Adipocyte (in vitro differentiated cells): ENCODE data around the gene ZFP1.
"Not testable (repeated sequence)": the region's sequence is repeated elsewhere in the genome, so short reads cannot be mapped to it uniquely, and the experiment has no call there.

Experiments used
- DNase-seq: peaks from one replicate; pipeline ENCODE4 v3.0.0-alpha.2; 2015; ENCODE audit warnings: low read depth
- H3K27me3 ChIP-seq: replicated peaks from 2 replicates; pipeline ENCODE4 v1.7.0; 2013; ENCODE audit warnings: mild to moderate bottlenecking, low read length, moderate library complexity; ENCODE audit not compliant: control insufficient read depth, insufficient read depth
- H3K36me3 ChIP-seq: 2 replicates; pipeline ENCODE4 v1.7.0; 2013; ENCODE audit warnings: low read length, mild to moderate bottlenecking, moderate library complexity; ENCODE audit not compliant: control insufficient read depth, insufficient read depth, severe bottlenecking
- H3K4me1 ChIP-seq: 2 replicates; pipeline ENCODE4 v1.7.0; 2013; ENCODE audit warnings: mild to moderate bottlenecking, low read length, moderate library complexity; ENCODE audit not compliant: control insufficient read depth, insufficient read depth
- H3K4me3 ChIP-seq: 2 replicates; pipeline ENCODE4 v1.7.0; 2013; ENCODE audit warnings: mild to moderate bottlenecking, low read length, moderate library complexity
- H3K9ac ChIP-seq: 2 replicates; pipeline ENCODE4 v1.7.0; 2013; ENCODE audit warnings: mild to moderate bottlenecking, low read length, moderate library complexity
- H3K9me3 ChIP-seq: 2 replicates; pipeline ENCODE4 v1.7.0; 2013; ENCODE audit warnings: mild to moderate bottlenecking, low read length, moderate library complexity; ENCODE audit not compliant: control insufficient read depth

ZFP1 gene

DNA sequence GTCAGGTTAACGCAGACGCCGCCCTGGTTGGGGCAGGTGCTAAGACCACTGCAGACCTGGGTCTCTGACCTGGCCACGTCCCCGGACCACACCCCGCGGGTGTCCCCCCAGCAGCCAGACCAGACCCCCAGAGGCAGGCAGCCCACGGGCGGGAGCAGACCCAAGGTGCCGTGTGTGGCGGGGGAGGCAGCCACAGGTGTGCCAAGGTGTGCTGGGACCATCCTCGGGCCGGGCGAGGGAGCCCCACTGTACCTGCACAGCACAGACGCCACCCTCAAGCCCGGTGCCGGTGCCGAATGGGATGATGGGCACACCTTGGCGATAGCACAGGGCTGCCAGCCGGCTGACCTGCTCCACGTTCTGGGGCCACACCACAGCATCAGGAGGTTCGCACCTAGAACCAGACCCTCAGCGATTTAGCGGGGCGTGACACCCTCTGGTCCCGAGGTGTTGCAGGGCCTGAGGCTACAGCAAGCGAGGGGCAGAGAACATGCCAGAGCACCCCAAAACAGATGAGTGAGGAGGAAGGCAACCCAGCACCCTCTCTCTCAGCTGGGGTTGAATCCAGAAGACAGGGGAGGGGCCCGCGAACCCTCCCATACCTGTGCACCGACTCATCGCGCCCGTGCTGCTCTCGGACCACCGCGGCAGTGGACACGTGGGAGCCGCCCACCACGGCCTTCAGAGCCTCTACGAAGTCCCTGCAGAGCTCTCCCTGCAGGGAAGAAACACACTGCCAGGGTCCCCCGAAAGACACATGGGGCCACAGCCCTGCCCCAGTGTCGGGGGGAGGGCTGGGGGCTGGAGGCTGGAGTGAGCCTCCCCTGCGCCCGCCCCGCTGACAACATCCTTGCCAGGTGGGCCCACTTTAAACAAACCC is 33.1 kb upstream of the ZFP1 start:
- H3K36me3 ChIP-seq, result no peaks in the 10 kb centered on the region
- H3K4me1 ChIP-seq, result peaks cover 13% of the 10 kb centered on the region
- peak overlapping the region; percentile 86 for H3K4me3 ChIP-seq
- no peak overlapping the region for H3K9ac ChIP-seq
- peaks cover 3% of the 10 kb centered on the region for H3K27me3 ChIP-seq
- H3K9me3 ChIP-seq, result no peaks in the 10 kb centered on the region
- DNase-seq, result no peak

DNA sequence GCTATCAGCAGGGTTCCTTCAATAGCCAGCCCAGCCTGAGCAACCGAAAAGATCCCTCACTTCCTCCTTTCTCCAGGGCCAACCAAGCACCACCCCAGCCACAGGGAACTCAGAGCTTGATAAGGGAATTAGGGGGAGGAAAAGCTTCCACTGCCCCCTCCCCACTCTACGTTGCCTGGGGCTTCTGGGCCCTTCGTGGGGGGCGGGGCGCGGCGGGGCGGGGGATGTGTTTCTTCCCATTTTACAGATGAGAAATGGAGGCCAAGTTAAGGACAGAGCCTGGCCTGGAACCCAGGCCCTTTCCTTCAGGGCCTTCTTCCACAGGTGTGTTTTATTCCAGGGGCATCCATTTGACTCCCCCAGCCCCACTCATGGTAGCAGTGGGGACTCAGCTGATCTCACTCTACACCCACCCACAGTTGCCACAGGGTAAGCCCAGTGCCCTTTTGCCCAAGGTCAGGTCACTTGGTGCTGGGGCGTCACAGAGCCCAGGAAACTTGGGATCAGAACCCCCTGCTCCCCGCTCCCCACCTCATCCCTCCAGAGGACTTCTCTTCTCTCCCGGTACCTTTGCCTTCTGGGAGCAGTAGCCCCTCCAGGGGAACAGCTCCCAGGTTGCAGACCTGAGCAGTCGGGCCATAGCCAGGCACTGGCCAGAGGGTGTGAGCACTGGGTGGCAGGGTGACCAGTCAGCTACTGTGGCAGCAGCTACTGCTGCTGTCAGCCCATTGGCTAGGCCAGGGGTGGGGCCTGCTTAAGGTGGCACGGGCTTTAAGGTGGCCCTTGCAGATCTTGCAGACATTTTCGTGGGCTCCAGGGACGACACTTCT is 32.0 kb upstream of the ZFP1 start, which contains the start of gene LDHD:
Gene LDHD (minus strand): TSS at position 700 of the 830 bp plus-strand sequence. CDS start 60 bp downstream, at position 640.
- no peak for DNase-seq
- Histone ChIP-seq H3K4me3 (peak within 1 kb of the TSS; percentile 86), H3K9ac (peak within 1 kb of the TSS; percentile 80), H3K9me3 (peaks cover 4% of the 10 kb centered on the region), H3K27me3 (peaks cover 3% of the 10 kb centered on the region), H3K4me1 (peaks cover 4% of the 10 kb centered on the region), H3K36me3 (no peaks in the 10 kb centered on the region)

DNA sequence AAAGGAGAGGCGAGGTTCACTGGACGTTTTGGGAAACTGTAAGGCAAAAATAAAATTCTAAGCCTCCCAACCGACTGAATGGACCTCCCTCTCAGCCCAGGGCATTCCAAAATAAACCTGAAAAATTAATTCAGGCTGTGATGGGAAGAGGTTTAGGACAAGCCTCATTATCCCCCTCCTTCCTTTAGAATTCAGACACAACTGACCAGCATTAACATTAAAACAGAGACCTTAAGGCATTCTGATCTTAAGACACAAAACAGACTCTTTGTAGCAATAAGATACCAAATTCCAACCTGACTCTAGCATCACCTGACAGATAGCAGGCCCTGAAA is 31.4 kb upstream of the ZFP1 start:
- peaks cover 10% of the 10 kb centered on the region for H3K9me3 ChIP-seq
- peak overlapping the region; percentile 86 for H3K4me3 ChIP-seq
- no peaks in the 10 kb centered on the region for H3K36me3 ChIP-seq
- H3K4me1 ChIP-seq, result peaks cover 4% of the 10 kb centered on the region
- no peak for DNase-seq
- no peak overlapping the region for H3K9ac ChIP-seq
- peaks cover 3% of the 10 kb centered on the region for H3K27me3 ChIP-seq

DNA sequence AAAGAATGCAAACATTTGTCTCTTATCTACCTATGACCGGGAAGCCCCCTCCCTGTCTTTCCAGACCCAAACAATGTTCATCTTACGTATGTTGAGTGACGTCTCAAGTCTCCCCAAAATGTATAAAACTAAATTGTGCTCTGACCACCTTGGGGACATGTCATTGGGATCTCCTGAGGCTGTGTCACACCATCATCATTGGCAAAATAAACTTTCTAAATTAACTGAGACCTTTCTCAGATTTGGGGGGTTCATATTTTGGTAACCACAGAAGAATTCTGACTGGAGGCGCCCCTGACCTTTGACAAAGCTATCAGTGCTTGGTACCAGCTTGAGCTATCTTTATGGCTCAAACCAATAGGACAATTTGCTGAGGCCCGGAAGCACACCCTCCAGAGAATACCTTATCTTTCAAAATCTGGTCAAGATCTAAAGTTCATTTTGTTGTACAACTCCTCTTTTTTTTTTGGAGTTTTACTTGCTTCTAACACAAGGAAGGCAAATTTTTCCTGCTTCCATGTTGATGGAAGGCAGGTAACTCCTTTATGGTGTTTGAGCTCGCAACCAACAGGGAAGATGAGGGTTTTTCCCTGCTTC is 29.3 kb upstream of the ZFP1 start:
- Histone ChIP-seq H3K4me1 (peaks cover 4% of the 10 kb centered on the region), H3K36me3 (no peaks in the 10 kb centered on the region), H3K4me3 (no peak overlapping the region), H3K27me3 (peaks cover 3% of the 10 kb centered on the region), H3K9ac (no peak overlapping the region), H3K9me3 (peaks cover 19% of the 10 kb centered on the region)
- no peak for DNase-seq

DNA sequence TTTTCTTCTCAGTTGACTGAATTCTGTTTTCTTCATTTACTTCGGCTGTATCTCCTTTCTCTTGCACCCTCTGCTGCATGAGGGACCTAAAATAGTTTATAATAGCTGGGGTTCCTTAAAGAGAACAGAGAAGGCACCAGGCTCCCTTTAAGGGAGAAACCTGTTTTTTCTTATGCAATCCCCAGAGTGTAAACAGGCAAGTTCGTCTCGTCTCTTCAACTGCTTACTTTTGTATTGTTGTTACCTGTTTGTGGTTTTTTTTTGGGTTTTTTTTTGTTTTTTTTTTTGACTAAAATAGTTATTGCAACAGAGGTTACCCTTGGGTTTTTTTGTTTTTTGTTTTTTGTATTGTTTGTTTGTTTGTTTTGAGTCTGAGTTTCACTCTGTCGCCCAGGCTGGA is 28.1 kb upstream of the ZFP1 start:
- Histone ChIP-seq H3K4me1 (peaks cover 4% of the 10 kb centered on the region), H3K9me3 (peaks cover 19% of the 10 kb centered on the region), H3K27me3 (peaks cover 3% of the 10 kb centered on the region), H3K36me3 (no peaks in the 10 kb centered on the region), H3K4me3 (no peak overlapping the region), H3K9ac (no peak overlapping the region)
- no peak for DNase-seq

DNA sequence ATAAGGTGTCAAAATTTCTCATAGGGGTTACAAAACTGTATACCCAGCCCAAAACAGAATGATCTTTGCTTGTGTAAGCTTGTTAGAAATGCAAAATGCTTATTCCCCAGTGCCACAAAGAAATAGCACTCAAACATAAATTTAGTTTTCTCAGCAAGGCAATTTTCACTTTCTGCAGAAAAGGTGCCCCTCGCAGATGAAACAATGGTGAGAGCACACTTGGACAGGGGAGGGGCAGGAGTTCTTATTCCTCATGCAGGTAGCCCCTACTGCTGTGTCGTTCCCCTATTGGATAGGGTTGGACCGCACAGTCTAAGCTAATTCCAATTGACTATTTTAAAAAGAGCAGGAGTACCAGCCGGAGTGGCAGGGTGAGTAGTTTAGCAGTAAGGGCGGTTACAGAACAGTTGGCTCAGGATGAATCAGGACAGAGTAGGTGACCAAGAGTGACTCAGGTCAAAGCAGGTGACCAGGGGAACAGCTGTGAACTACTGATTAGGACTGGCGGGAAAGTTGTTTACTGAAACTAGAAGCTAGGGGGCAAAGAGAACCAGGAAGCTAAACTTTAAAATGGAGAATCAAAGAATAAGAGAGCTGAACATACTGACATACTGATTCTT is 26.3 kb upstream of the ZFP1 start:
- Histone ChIP-seq H3K27me3 (peaks cover 3% of the 10 kb centered on the region), H3K9me3 (peaks cover 19% of the 10 kb centered on the region), H3K36me3 (no peaks in the 10 kb centered on the region), H3K4me1 (no peaks in the 10 kb centered on the region), H3K4me3 (no peak overlapping the region), H3K9ac (no peak overlapping the region)
- no peak for DNase-seq

DNA sequence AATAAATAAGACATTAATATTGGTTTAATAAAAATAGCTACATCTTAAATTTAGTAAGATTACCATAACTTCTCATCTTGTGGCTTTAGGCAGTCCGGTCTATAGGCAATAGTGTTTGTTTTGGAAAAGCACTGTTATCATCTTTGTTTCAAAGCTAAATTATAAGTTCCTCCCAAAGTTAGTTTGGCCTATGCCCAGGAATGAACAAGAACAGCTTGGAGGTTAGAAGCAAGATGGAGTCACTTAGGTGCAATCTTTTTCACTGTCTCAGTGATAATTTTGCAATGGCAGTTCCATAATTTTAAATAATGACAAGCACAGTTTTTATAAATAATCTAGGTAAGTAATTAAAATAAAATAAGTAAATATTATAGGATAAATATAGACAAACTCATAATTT is 25.7 kb upstream of the ZFP1 start:
- Histone ChIP-seq H3K4me3 (no peak overlapping the region), H3K36me3 (no peaks in the 10 kb centered on the region), H3K27me3 (peaks cover 3% of the 10 kb centered on the region), H3K4me1 (no peaks in the 10 kb centered on the region), H3K9ac (no peak overlapping the region), H3K9me3 (peaks cover 23% of the 10 kb centered on the region)
- DNase-seq, result no peak

DNA sequence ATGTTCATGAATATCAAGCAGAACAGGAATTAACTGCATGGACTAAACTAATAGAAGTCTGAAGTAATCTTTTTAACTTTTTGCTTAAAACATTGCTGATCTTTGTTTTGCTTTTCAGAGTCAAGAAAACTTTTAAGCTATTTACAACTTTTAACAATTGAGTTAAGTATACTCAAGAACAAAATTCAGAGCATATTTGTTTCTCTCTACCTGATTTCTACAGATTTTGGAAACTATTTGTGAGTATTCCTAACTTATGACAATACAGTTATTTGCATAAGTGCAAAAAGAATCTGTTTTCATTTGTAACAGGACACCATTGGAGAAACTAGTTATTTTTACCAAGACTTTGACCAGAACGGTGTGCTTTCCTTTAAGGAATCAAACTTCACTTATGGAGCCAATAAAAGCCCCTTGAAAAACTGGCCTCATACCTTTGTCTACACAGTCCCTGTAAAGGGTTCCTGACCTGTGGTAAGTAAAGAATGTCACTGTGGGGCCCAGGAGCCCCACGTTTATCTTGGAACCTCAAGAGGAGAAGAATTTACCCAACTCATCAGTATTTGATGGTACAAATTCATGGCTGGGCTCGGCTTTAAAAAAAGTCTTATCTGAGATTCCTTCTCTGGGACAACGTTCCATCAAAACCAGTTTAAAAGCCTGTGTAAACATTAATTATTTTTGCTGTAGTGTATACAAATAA is 20.5 kb upstream of the ZFP1 start:
- no peaks in the 10 kb centered on the region for H3K36me3 ChIP-seq
- peaks cover 10% of the 10 kb centered on the region for H3K9me3 ChIP-seq
- no peak for DNase-seq
- no peak overlapping the region for H3K4me3 ChIP-seq
- H3K4me1 ChIP-seq, result no peaks in the 10 kb centered on the region
- peaks cover 5% of the 10 kb centered on the region for H3K27me3 ChIP-seq
- no peak overlapping the region for H3K9ac ChIP-seq

DNA sequence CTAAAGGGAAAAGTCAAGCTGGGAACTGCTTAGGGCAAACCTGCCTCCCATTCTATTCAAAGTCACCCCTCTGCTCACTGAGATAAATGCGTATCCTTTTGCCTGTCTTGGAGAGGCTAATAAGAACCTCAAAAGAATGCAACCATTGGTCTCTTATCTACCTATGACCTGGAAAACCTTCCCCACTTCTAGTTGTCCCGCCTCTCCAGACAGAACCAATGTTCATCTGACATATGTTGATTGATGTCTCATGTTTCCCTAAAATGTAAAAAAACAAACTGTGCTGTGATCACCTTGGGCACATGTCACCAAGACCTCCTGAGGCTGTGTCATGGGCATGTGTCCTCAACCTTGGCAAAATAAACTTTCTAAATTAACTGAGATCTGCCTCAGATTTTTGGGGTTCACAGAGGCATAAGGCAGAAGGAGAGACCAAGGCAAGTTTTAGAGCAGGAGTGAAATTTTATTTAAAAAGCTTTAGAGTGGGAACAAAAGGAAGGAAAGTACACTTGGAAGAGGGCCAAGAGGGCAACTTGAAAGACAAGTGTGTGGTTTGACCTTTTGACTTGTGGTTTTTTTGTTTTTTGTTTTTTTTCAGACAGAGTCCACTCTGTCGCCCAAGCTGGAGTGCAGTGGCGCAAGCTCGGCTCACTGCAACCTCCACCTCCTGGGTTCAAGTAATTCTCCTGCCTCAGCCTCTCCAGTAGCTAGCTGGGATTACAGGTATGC is 18.7 kb upstream of the ZFP1 start:
- H3K4me1 ChIP-seq, H3K9me3 ChIP-seq, DNase-seq, H3K27me3 ChIP-seq, H3K4me3 ChIP-seq, H3K36me3 ChIP-seq, H3K9ac ChIP-seq: not testable (repeated sequence)

DNA sequence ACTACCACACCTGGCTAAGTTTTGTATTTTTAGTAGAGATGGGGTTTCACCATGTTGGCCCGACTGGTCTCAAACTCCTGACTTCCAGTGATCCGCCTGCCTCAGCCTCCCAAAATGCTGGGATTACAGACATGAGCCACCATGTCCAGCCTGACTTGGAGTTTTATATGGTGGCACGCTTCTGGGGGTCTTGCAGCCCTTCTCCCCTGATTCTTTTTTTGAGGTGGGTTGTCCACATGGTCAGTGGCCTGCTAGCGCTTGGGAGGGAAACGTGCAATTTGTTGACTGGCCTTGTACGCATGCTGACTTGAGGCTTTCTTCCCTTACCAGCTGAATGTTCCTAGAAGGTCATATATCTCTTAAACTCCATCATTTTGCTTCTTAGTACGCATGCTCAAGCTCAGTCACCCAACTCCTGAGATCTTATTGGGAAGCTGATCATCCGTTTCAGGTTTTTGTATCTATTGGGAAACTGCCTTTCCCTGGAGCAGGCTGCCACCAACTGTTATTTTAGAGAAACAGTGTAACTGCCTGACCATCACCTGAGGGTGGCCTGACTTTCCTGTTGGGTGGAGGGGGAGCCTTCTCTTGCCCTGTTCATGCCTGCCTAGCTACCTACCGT is 18.1 kb upstream of the ZFP1 start:
- no peak for DNase-seq
- H3K36me3 ChIP-seq, result no peaks in the 10 kb centered on the region
- H3K9me3 ChIP-seq, result peaks cover 10% of the 10 kb centered on the region
- no peak overlapping the region for H3K4me3 ChIP-seq
- H3K9ac ChIP-seq, result no peak overlapping the region
- peaks cover 5% of the 10 kb centered on the region for H3K27me3 ChIP-seq
- no peaks in the 10 kb centered on the region for H3K4me1 ChIP-seq
